GM10266 (cell line): ENCODE data around the gene PCAT7.

ENCODE experiments used
- DNase-seq: peaks from one replicate; pipeline ENCODE4 v3.0.0; 2012; ENCODE audit errors: extremely low spot score
- TF ChIP-seq, protein P1 (sequence below): IDR thresholded peaks from 2 replicates; pipeline ENCODE4 v1.5.1; 2012; ENCODE audit warnings: mild to moderate bottlenecking, low read depth; ENCODE audit not compliant: control insufficient read depth, insufficient read depth; ENCODE audit errors: missing control alignments

PCAT7 gene

DNA sequence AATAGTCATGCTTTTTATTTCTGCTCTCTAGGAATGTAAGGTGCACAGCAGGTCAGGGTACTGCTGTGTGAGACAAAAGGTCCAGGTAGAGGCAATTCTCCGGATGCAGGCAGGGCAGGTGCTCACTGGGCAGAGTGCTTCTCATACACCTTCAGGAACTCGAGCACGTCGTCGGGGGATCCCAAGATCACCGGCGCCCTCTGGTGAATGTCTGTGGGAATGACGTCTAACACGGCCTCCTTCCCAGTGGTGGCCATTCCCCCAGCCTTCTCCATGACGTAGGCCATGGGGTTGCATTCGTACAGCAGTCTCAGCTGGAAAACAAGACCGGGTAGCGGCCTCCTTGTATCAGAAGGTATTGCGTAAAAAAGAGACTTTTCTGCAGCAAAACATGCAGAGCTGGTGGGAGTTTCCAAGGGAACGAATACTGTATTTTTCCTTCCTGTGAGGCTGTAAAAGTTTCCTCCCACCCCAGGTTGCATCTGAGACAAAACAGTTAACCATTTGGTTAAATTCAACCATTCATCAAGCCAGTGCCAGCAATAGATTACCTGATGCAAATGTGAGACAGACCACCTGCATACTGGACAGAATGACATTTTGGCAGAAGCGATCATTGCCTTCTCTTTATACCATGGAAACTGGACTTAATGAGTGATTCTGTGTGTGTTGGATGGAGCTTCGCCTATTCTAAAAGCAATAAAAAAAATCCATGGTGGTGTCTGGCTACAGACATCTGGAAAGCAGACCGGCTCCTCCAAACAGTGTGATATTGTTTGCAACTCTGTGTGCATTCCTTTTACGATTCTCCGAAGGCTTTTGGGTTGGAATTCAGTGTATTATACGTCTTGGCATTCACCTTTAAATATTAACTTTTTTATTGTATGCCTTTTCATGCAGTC lies 48.6 kb downstream of the PCAT7 start:
- peak; percentile 89 for DNase-seq
- TF ChIP-seq, protein P1, sequence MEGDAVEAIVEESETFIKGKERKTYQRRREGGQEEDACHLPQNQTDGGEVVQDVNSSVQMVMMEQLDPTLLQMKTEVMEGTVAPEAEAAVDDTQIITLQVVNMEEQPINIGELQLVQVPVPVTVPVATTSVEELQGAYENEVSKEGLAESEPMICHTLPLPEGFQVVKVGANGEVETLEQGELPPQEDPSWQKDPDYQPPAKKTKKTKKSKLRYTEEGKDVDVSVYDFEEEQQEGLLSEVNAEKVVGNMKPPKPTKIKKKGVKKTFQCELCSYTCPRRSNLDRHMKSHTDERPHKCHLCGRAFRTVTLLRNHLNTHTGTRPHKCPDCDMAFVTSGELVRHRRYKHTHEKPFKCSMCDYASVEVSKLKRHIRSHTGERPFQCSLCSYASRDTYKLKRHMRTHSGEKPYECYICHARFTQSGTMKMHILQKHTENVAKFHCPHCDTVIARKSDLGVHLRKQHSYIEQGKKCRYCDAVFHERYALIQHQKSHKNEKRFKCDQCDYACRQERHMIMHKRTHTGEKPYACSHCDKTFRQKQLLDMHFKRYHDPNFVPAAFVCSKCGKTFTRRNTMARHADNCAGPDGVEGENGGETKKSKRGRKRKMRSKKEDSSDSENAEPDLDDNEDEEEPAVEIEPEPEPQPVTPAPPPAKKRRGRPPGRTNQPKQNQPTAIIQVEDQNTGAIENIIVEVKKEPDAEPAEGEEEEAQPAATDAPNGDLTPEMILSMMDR: peak; percentile 71

DNA sequence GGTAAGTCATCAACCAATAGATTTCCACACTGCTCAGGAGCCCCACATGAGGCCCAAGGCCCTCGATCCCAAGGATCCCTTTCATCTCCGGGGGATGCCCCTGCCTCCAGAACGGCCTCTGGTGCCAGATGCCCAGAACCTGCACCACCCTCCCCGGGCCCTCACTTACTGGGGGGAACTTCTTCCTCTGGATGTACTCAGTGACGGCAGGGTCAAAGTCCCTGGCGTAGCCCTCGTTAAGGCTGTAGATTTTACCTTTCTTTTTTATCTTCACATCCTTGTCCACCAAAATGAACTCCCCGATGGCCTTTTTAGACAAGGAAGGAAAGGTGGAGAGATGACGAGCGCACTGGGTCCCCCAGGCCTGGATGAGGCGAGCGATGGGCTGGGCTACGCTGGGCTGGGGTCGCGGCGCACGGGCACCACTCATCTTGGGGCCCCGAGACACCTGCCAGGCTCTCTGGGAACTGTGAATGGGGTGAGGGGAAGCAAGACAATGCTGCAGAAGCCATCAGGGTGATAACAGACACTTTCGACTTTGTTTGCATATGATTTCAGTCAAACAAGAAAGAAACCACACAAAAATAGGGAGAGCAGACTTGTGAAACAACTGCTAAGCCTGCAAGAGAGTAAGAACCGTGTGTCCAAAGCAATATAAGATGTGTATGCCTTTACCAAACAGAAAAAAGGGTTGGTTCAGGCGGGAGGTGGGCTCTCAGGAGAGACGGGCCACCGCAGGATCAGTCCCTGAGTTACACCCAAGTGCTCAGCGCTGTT lies 52.0 kb downstream of the PCAT7 start:
- TF ChIP-seq, protein P1: no peak
- DNase-seq: no peak

DNA sequence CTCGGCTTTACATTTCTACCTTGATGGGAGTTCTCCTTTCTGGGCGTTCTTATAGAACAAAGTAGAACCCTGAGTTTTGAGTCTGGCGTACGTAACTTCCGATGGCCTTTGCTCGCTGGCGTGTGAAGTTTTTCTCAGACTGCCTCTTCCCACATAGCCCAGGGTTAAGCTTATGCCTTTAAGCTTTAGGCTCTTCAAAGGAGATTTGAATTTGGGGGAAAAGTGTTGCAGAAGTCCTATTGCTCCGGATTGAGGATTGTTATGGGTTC lies 52.5 kb downstream of the PCAT7 start:
- TF ChIP-seq, protein P1: no peak
- DNase-seq: no peak

DNA sequence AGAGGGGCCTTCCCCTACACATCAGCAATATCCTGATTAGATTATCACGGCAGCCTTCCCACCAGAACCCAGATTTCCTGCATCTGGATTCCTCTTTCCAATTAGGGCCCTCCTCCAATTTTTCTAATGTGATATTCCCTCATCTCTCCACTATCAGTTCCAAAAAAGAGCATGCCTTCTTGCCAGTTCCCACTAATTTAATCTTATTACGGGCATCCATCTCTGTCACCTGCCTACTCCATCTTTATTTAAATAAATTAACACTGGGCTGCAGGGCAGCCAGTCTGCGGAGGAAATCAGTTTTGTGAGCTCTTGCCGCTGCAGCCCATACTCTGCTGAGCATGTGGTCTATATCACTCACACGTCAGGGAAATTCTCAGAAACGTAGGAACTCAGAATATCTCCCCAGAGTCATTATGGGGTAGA lies 55.3 kb downstream of the PCAT7 start:
- TF ChIP-seq, protein P1: no peak
- DNase-seq: no peak

DNA sequence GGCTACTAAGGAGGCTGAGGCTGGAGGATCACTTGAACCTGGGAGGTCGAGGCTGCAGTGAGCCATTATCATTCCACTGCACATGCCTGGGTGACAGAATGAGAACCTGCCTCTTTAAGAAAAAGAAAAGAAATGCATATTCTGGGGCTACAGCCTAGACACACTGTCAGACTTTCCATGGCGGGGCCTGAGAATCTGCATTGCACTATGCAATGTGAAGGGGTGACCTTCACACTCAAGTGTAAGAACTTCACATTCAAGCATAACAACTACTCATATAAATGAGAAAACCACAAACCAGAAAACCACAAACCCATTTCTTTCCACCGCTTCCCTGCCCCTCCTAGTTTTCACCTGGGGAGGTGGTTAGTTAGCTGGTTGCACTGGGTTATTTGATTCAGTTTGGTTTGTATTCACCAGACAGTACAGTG lies 56.8 kb downstream of the PCAT7 start:
- DNase-seq: no peak
- TF ChIP-seq, protein P1: no peak

DNA sequence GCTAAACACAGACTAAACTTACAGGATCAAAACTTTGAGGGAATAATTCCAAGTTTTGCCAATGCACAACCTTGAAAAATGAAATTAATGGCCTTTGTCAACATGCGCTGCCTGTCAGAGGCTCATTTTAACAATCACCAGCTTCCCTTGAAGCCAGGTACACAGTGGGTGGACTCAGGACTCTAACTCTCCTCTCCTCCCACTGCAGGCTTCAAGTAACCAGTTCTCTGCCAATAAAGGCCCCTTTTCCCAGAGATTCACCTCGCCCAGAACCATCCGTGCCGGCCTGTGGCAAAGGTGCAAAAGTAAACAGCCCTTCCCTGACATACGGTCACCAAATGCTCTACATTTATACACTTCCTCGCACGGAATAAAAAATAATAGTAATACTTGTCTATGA lies 57.2 kb downstream of the PCAT7 start:
- TF ChIP-seq, protein P1: no peak
- no peak for DNase-seq

DNA sequence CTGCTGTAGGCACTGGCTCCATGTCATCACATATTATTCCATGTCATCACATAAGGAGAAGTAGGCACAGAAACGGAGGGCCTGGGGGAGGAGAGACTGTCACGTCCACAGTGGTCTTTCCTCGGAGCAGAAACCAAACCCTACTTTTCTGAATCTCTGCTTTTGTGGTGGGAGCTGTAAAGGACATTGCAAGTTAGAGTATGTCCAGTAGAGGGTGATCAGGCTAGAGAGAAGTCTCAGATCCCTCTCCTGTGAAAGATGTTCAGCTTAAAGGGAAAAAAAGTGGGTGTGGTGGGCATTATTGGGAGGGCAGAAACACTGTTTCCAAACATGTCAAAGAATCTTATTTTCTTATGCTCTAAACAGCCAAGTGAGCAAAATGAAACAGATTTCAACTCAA lies 58.1 kb downstream of the PCAT7 start:
- TF ChIP-seq, protein P1: no peak
- no peak for DNase-seq
